Measurements from ENCODE around the gene NAA16.

NAA16 gene

GRCh38 chr13:41304551-41304950, 6.5 kb upstream of the NAA16 start:
- no peak for DNase-seq (ENCODE audit: low spot score)

DNA sequence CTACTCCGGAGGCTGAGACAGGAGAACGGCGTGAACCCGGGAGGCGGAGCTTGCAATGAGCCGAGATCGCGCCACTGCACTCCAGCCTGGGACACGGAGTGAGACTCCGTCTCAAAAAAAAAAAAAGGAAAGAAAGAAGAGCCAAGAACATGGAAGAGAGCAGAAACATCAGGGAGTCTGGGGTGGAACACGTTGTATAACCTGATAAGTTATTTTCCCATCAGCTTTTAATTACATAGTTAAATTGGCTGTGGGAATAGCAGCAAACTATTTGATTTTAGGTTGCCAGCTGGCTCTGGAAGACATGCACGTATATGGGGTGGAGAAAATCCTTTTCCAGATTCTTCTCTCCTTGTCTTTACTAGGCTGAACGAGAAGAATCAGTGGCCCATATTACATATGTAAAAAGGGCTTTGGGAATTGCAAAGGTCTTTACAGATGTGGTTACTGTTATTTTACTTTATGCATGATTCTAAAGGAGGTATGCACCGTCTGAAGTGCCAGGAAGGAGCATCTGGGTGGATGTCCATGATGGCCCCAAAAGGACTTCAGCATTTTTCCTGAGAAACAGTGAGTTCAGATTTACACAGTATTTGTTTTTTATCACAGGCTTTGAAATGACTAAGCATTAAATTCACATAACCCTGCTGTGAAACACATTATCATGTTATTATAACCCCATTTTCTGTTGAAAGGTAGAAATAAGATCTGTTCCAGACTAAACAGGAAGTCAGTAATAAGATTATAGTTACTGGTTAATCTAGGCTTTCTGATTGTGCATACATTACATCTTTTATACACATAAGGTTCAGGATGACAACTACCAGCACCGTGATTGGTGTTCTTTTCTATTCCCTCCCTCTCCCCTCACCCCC, 4.6 kb upstream of the NAA16 start:
- no peak for DNase-seq (ENCODE audit: low spot score)

GRCh38 chr13:41307884-41308640, 3.0 kb upstream of the NAA16 start:
- DNase-seq (ENCODE audit: low spot score): no peak

GRCh38 chr13:41311406-41312175, 524 bp downstream of the NAA16 start:
- DNase-seq (ENCODE audit: low spot score): peak; percentile 38

- no peak for DNase-seq (ENCODE audit: low spot score)
Measured at GRCh38 chr13:41312176-41312500, 1.1 kb downstream of the NAA16 start.

- no peak for DNase-seq (ENCODE audit: low spot score)
Measured at GRCh38 chr13:41313117-41313516, 2.0 kb downstream of the NAA16 start.

DNA sequence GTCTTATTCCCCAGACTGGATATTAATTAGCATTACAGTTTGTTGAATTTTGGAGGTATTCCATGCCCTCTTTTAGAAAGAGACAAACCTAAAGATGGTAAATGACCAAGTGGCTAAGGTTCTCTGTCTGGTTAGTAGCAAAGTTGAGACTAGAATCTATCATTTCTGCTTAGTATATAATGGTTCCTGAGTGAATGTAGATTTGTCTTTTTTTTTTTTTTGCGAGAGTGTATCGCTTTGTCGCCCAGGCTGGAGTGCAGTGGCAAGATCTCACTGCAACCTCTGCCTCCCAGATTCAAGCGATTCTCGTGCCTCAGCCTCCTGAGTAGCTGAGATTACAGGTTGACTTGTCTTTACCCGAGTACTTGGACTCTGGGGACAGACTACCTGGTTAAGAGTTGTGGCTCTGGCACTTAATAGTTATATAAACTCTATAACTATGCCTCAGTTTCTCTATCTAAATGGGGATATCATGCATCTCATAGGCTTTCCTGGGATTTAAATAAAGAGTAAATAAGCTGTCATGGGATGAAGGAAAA, 2.7 kb downstream of the NAA16 start:
- DNase-seq (ENCODE audit: low spot score): no peak

GRCh38 chr13:41315443-41316047, 4.5 kb downstream of the NAA16 start:
- DNase-seq (ENCODE audit: low spot score): no peak

- DNase-seq (ENCODE audit: low spot score): no peak
Measured at GRCh38 chr13:41317243-41317642, 6.2 kb downstream of the NAA16 start.

GRCh38 chr13:41325752-41326151, 14.7 kb downstream of the NAA16 start:
- no peak for DNase-seq (ENCODE audit: low spot score)

GRCh38 chr13:41326661-41327060, 15.6 kb downstream of the NAA16 start:
- no peak for DNase-seq (ENCODE audit: low spot score)

- DNase-seq (ENCODE audit: low spot score): no peak
Measured at GRCh38 chr13:41327994-41328790, 17.1 kb downstream of the NAA16 start.

DNA sequence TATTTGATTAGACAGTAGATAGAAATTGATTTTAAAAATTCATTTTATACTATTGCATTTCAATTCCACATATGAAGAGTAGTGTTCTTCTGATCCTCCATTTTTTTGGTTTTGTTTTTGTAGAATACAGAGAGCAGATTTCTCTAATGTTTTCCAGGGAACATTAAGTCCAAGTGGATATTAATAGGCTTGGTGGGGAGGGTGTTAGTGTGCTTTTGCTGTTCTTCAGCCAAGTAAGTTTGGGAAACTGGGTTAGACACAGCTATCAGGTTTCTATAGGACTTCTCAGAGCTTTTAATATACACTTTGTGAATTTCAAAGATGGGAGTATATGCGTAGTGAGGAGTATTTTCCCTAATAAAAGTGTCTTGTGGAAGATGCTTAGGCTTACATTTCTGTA, 21.8 kb downstream of the NAA16 start:
- DNase-seq (ENCODE audit: low spot score): no peak

DNA sequence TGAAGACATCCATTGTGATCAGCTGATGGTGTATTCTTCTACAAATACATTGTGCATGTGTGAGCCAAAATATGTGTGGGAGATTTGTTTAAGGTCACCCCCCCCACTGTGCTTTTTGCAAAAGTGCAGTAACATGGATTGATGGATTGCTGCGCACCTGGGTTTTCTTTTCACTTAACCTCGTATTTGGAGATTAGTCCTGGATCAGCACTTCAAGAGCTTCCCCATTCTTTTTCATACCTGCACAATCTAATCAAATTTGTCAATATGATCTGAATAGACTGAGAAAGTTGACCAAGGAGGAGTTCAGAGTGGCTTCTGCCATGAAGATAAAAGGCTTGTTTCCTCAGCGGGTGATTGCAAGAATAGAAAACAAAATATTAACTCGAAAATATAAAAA, 23.7 kb downstream of the NAA16 start:
- DNase-seq (ENCODE audit: low spot score): no peak

DNA sequence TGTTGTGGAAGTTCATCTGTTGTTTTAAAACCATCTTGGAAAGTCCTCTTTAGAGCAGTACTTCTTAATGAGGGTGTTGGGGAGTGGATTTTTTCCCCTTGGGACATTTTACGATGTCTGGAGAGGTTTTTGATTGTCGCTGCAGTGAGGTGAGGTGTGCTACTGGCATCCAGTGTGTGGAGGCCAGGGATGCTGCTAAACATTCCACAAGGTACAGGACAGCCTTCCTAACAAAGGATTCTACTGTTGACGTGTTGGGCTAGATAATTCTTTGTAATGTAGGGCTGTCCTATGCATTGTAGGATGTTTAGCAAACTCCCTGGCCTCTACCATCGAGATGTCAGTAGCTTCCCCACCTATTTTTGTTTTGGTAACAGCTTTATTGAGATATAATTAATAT, 33.3 kb downstream of the NAA16 start:
- DNase-seq (ENCODE audit: low spot score): no peak

DNA sequence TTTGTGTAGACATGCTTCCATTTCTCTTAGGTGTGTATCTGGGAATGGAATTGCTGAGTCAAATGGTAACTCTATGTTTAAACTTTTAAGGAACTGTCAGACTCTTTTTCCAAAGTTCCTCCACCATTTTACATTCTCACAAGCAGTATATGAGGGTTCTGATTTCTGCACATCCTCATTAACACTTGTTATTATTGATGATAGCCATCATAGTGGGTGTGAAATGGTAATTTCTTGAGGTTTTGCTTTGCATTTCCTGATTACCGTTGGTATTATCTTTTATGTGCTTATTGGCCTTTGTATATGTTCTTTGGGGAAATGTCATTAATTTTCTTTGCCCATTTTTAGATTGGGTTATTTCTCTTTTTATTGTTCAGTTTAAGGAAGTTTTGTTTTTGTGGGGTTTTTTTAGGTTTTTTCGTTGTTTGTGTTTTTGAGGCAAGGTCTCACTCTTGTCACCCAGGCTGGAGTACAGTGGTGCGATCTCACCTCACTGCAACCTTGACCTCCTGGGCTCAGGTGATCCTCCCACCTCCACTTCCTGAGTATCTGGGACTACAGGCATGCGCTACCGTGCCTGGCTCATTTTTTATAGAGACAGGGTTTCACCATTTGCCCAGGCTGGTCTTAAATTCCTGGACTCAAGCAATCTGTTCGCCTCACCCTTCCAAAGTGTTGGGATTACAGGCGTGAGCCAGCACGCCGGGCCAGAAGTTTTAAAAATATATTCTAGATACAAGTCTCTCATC, 34.3 kb downstream of the NAA16 start:
- no peak for DNase-seq (ENCODE audit: low spot score)

DNA sequence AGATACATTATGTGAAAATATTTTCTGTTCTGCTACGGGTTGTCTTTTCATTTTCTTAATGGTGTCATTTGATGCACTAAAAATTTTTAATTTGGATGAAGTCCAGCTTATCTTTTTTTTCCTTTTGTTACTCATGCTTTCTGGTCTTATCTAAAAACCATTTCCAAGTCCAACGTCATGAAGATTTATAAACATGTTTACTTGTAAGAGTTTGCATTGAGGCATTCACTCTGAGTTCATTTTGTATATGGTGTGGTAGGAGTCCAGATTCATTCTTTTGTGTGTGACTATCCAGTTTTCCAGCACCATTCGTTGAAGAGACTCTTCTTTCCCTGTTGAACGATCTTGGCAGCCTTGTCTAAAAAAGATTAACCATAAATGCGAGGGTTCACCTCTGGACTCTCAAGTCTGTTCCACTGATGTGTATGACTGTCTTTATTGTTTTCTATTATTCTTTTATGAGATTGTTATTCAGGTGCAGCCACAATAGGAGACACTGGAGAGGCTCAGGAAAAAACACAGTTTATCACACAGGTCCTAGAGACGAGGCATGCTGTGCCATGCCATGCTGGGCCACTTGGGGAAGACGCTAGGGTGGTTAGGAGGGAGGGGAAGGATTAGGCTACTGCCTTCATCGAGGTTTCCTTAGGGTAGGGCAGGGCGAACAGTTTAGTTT, 35.0 kb downstream of the NAA16 start:
- DNase-seq (ENCODE audit: low spot score): no peak

DNA sequence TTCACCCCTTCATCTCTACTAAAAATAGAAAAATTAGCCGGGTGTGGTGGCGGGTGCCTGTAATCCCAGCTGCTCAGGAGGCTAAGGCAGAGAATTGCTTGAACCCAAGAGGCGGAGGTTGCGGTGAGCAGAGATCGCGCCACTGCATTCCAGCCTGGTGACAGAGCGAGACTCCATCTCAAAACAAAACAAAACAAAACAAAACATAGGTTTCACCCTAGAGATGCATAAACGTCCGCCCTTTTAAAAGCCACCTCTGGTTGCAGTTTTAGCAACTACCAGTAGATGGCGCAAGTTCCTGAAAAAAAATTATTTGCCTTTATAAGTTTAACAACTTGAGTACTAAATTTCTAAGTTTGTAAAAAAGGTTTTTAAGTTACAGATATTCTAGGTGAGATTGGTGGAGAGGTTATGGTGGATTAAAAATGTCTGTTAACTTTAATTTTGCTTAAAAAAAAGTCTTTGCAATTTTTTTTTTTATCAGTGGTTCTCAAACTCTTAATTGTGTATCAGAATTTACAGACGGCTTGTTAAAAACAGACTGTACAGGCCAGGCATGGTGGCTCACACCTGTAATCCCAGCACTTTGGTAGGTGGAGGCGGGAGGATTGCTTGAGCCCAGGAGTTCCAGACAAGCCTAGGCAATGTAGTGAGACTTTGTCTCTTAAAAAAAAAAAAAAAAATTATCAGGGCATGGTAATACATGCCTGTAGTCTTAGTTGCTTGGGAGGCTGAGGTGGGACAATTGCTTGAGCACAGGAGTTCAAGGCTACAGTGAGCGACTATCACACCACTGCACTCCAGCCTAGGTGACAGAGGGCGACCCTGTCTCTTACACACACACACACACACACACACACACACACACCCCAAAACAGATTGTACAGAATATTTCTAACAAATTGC, 42.1 kb downstream of the NAA16 start:
- DNase-seq (ENCODE audit: low spot score): peak; percentile 58

GRCh38 chr13:41354416-41354815, 43.3 kb downstream of the NAA16 start:
- DNase-seq (ENCODE audit: low spot score): no peak

Data from pons (tissue), 1 donor.